Neuronal stem cell (in vitro differentiated cells): ENCODE results near the gene POC1A.
A peak's percentile ranks its signal among the peaks of the same experiment; 100 is the strongest.

Experiments used
- DNase-seq: peaks from one replicate; pipeline ENCODE4 v3.0.0-alpha.2; 2013; ENCODE audit warnings: low spot score
- H2AFZ ChIP-seq: one replicate; pipeline ENCODE4 v1.6.1; 2013; ENCODE audit warnings: mild to moderate bottlenecking, low read length, inconsistent platforms
- H2AK5ac ChIP-seq: 2 replicates; pipeline ENCODE4 v1.6.1; 2013; ENCODE audit warnings: low read depth, mild to moderate bottlenecking, inconsistent platforms, low read length, moderate library complexity, mixed read lengths
- H2BK120ac ChIP-seq: 2 replicates; pipeline ENCODE4 v1.6.1; 2013; ENCODE audit warnings: low read depth, mild to moderate bottlenecking, inconsistent platforms, low read length, moderate library complexity, mixed read lengths
- H2BK12ac ChIP-seq: one replicate; pipeline ENCODE4 v1.6.1; 2013; ENCODE audit warnings: low read length, inconsistent platforms
- H2BK15ac ChIP-seq: 2 replicates; pipeline ENCODE4 v1.6.1; 2013; ENCODE audit warnings: mild to moderate bottlenecking, low read length, inconsistent platforms, mixed read lengths
- H2BK5ac ChIP-seq: one replicate; pipeline ENCODE4 v1.6.1; 2013; ENCODE audit warnings: inconsistent platforms, mild to moderate bottlenecking, low read length, moderate library complexity
- H3K14ac ChIP-seq: one replicate; pipeline ENCODE4 v1.6.1; 2013; ENCODE audit warnings: low read length, inconsistent platforms
- H3K18ac ChIP-seq: 2 replicates; pipeline ENCODE4 v1.6.1; 2013; ENCODE audit warnings: low read length, inconsistent platforms
- H3K23ac ChIP-seq: 2 replicates; pipeline ENCODE4 v1.6.1; 2013; ENCODE audit warnings: low read depth, mild to moderate bottlenecking, mixed read lengths, low read length, inconsistent platforms; ENCODE audit not compliant: poor library complexity
- H3K27ac ChIP-seq: replicated peaks from 3 replicates; pipeline ENCODE4 v1.5.1; 2013; ENCODE audit warnings: low read length, inconsistent platforms
- H3K27me3 ChIP-seq, 3 experiments: 2 replicates each; pipeline ENCODE4 v1.6.1; 2013; ENCODE audit warnings: low read length in 3 of 3, mild to moderate bottlenecking in 2 of 3, inconsistent platforms in 1 of 3, low read depth in 1 of 3, mixed read lengths in 1 of 3, moderate library complexity in 1 of 3; ENCODE audit not compliant: control insufficient read depth in 3 of 3, insufficient read depth in 3 of 3
- H3K36me3 ChIP-seq, 2 donors: replicated peaks in 1 of 2; 2 replicates each; pipeline ENCODE4 v1.6.1; 2013; ENCODE audit warnings: low read length in 2 of 2; ENCODE audit not compliant: control insufficient read depth in 2 of 2, insufficient read depth in 2 of 2
- H3K4ac ChIP-seq: 2 replicates; pipeline ENCODE4 v1.6.1; 2013; ENCODE audit warnings: inconsistent platforms, mild to moderate bottlenecking, low read length, moderate library complexity
- H3K4me1 ChIP-seq, 2 donors: 1 replicate in 1 of 2; 2 replicates in 1 of 2; pipeline ENCODE4 v1.6.1; 2013; ENCODE audit warnings: low read length in 2 of 2, low read depth in 1 of 2; ENCODE audit not compliant: control insufficient read depth in 2 of 2, insufficient read depth in 1 of 2
- H3K4me2 ChIP-seq: one replicate; pipeline ENCODE4 v1.6.1; 2013; ENCODE audit warnings: mild to moderate bottlenecking, low read length, inconsistent platforms; ENCODE audit not compliant: insufficient read depth, poor library complexity, severe bottlenecking
- H3K4me3 ChIP-seq, 2 donors: 2 replicates each; pipeline ENCODE4 v1.5.1; 2013; ENCODE audit warnings: low read length in 2 of 2, mild to moderate bottlenecking in 2 of 2, inconsistent platforms in 1 of 2, moderate library complexity in 1 of 2
- H3K79me1 ChIP-seq: one replicate; pipeline ENCODE4 v1.6.1; 2013; ENCODE audit warnings: low read depth, mild to moderate bottlenecking, inconsistent platforms, low read length, moderate library complexity
- H3K9ac ChIP-seq: one replicate; pipeline ENCODE4 v1.6.1; 2013; ENCODE audit warnings: mild to moderate bottlenecking, low read depth, low read length, inconsistent platforms; ENCODE audit not compliant: poor library complexity
- H3K9me3 ChIP-seq, 2 donors: replicated peaks in 1 of 2; 2 replicates each; pipeline versions ENCODE3 to v1.6.1; 2013; ENCODE audit warnings: low read length in 2 of 2, mild to moderate bottlenecking in 2 of 2, inconsistent platforms in 1 of 2, low read depth in 1 of 2, mixed read lengths in 1 of 2, moderate library complexity in 1 of 2; ENCODE audit not compliant: control insufficient read depth in 2 of 2, insufficient read depth in 1 of 2
- H4K8ac ChIP-seq: one replicate; pipeline ENCODE4 v1.6.1; 2013; ENCODE audit warnings: low read depth, mild to moderate bottlenecking, inconsistent platforms, low read length, moderate library complexity
- H4K91ac ChIP-seq: one replicate; pipeline ENCODE4 v1.6.1; 2013; ENCODE audit warnings: low read length, low read depth, mild to moderate bottlenecking, inconsistent platforms; ENCODE audit not compliant: poor library complexity
- WGBS, 2 donors: extraction: QIAGEN DNeasy Blood & Tissue Kit; methylation state at CpG; one replicate each; pipeline ENCODE4 v1.1.7; 2013; ENCODE audit warnings: missing lambda C conversion rate in 2 of 2, mixed read lengths in 1 of 2; ENCODE audit not compliant: insufficient read length in 2 of 2, insufficient replicate concordance in 1 of 2; ENCODE audit errors: extremely low coverage in 2 of 2; 5-methylcytosine and 5-hydroxymethylcytosine counted together

The POC1A gene

DNA sequence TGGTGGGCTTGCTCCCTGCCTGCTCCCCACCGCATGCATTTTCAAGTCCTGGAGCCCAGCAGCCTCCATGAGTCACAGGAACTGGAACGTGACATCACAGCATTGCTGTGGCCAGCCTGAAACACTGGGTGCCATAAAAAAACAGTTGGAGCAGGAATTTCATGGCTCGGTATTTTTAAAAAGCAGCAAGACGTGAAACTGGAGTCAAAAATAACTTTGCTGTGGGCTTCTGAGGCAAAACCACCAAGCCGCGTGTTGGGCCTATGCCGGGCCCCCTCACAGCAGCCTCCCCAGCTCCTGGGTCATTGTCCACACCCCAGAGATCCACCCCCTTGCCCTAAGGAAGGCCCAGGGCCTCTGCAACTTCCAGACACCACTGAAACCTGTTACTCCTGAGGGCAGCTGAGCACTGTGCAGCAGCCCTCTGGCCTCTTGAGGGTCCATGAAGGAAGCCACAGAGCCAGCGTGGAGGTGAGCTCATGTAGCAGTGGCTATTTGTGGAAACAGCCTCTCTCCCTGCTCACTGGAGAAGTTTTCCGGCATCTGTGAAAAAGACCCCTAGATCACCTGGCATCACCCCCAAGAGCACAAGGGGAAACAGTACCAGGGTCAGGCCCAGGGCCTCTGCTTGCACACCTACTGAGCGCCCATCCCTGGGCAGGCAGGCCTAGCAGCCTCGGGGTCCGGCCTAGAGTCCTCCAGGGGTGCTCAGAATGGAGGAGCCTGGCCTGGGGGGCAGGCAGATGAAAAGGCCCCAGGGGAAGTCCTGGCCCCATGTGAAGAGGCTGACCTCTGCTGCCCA, 63.9 kb downstream of the POC1A start:
- H3K27ac ChIP-seq, result peak overlapping the region; percentile 48
- H3K14ac ChIP-seq, result no peak overlapping the region
- H3K4me1 ChIP-seq, result peaks cover 31 to 38% of the 10 kb centered on the region in 2 donors
- H3K27me3 ChIP-seq, result no peaks in the 10 kb centered on the region
- peak overlapping the region; percentile 3 for H3K9ac ChIP-seq
- no peak overlapping the region for H4K8ac ChIP-seq
- no peak overlapping the region for H3K4me3 ChIP-seq
- no peaks in the 10 kb centered on the region for H3K9me3 ChIP-seq
- H4K91ac ChIP-seq, result no peak overlapping the region
- no peak overlapping the region for H3K4me2 ChIP-seq
- no CpG with 5 or more reads among the region's 12 CpGs for WGBS, 2 donors
- peak overlapping the region; percentile 27 for H2BK12ac ChIP-seq
- H3K4ac ChIP-seq, result peak overlapping the region; percentile 53
- peak overlapping the region; percentile 81 for H3K18ac ChIP-seq
- peak overlapping the region; percentile 78 for H2AK5ac ChIP-seq
- H3K23ac ChIP-seq, result peak overlapping the region; percentile 17
- H3K79me1 ChIP-seq, result peaks cover 2% of the 10 kb centered on the region
- no peak overlapping the region for H2BK120ac ChIP-seq
- peak overlapping the region; percentile 30 for H2AFZ ChIP-seq
- DNase-seq, result no peak
- peaks cover 7 to 24% of the 10 kb centered on the region in 2 donors for H3K36me3 ChIP-seq
- H2BK5ac ChIP-seq, result no peak overlapping the region
- H2BK15ac ChIP-seq, result no peak overlapping the region

DNA sequence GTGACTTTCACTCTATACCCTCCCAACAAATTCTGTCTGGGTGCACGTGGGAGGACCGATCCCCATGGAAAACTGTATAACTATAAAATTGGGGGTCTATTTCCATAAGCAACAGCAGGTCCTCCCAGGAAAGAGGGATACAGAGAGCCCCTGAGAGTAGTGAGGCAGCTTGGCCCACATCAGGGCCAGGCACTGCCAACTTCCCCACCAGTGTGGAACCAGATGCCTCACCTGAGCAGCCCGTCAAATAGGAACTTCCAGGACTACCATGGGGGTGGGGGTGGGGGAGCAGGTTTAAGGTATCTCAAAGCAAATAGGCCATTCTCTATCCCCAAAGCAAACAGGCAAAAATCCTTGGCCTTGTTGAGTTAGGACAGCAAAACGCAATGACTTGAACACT, 64.5 kb downstream of the POC1A start:
- Histone ChIP-seq H3K9me3 (no peaks in the 10 kb centered on the region), H3K4me1 (peaks cover 31 to 38% of the 10 kb centered on the region in 2 donors), H2BK120ac (no peak overlapping the region), H2BK12ac (no peak overlapping the region), H3K14ac (peak overlapping the region; percentile 65), H3K23ac (no peak overlapping the region), H2AFZ (no peak overlapping the region), H2BK5ac (no peak overlapping the region), H3K4me2 (no peak overlapping the region), H4K91ac (no peak overlapping the region), H3K36me3 (peaks cover 3 to 19% of the 10 kb centered on the region in 2 donors), H3K79me1 (peaks cover 2% of the 10 kb centered on the region), H2AK5ac (no peak overlapping the region), H3K4me3 (no peak overlapping the region), H3K18ac (no peak overlapping the region), H3K9ac (no peak overlapping the region), H2BK15ac (no peak overlapping the region), H4K8ac (no peak overlapping the region), H3K27me3 (no peaks in the 10 kb centered on the region), H3K4ac (no peak overlapping the region), H3K27ac (no peak overlapping the region)
- no peak for DNase-seq
- WGBS, 2 donors, result no CpG with 5 or more reads among the region's 4 CpGs

DNA sequence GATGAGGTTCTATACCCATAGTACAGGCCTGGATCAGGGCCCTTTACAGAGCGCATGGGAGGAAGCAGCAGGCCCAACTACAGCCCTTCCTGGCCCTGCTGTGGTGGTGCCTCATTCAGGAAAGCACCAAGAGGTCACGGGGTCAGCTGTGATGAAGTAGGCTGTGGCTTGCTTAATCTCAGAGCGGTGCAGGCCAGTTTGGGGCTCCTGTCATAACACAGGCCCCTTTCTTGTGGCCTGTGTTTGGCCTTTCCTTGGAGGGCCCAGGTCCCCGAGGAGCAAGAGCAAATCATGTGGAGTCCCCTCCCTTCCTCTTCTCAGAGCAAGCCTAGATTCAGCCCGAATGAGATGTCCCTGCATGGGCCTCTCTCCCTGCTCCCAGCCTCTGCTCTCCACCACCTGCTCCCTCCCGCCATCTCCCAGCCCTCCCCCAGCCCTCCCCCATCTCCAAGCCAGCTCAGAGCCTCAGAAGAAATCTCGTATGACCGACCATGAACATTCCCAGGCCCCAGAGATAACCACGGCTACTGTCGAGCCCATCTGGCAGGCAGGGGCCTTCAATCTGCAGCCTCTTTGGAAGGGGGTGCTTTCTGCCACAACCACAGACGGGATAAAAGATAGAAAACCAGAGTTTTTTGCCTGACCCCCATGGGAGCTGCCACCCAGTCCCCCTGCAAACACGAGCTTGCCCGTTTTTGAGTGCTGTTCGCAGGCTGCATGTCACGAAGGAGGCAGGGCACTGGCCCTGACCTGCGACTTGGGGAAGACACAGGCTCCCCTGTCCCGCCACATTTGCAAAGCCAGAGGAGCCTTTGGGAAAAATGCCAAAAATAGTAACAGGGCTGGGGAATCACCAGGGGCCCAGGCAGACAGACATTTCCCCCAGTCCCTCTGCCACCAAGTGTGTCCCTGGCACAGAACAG, 65.5 kb downstream of the POC1A start:
- WGBS, 2 donors, result no CpG with 5 or more reads among the region's 17 CpGs
- Histone ChIP-seq H2BK5ac (no peak overlapping the region), H2AK5ac (peak overlapping the region; percentile 77), H3K4me1 (peaks cover 31 to 38% of the 10 kb centered on the region in 2 donors), H2BK15ac (no peak overlapping the region), H4K91ac (no peak overlapping the region), H3K36me3 (peaks cover 3 to 9% of the 10 kb centered on the region in 2 donors), H3K79me1 (peaks cover 2% of the 10 kb centered on the region), H3K27ac (no peak overlapping the region), H3K4me3 (no peak overlapping the region), H3K18ac (peak overlapping the region; percentile 73), H2AFZ (peak overlapping the region; percentile 36), H3K4me2 (no peak overlapping the region), H4K8ac (no peak overlapping the region), H3K9ac (no peak overlapping the region), H2BK120ac (no peak overlapping the region), H3K9me3 (peaks cover 0 to 3% of the 10 kb centered on the region in 2 donors), H3K14ac (no peak overlapping the region), H3K23ac (peak overlapping the region; percentile 8), H2BK12ac (no peak overlapping the region), H3K4ac (no peak overlapping the region), H3K27me3 (no peaks in the 10 kb centered on the region)
- peak; percentile 15 for DNase-seq

DNA sequence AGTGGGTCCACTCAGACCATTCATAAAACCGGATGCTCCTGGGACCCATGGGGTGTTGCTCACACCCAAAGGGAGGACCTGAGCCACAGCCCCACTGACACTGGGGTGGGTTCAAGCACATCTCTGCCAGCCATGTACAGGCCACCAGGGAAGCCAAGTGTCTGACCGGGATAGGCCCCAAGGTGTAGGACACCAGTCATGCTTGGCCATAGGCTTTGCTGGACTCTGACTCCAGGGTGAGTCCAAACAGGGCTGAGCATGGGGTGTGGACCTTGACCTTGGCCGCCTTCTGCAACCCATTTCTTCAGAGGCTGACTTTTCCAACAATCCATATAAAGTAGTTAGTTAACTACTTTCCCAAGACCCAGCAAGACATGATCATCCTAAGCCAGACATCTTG, 66.5 kb downstream of the POC1A start:
- H2AFZ ChIP-seq, result no peak overlapping the region
- peaks cover 2% of the 10 kb centered on the region for H3K79me1 ChIP-seq
- peaks cover 0 to 3% of the 10 kb centered on the region in 2 donors for H3K36me3 ChIP-seq
- H4K91ac ChIP-seq, result no peak overlapping the region
- no peak overlapping the region for H3K27ac ChIP-seq
- H3K4me1 ChIP-seq, result peaks cover 31 to 38% of the 10 kb centered on the region in 2 donors
- H2AK5ac ChIP-seq, result no peak overlapping the region
- no peak overlapping the region for H2BK15ac ChIP-seq
- no peak overlapping the region for H3K4ac ChIP-seq
- H3K18ac ChIP-seq, result no peak overlapping the region
- no peak overlapping the region for H2BK5ac ChIP-seq
- no peak overlapping the region for H3K23ac ChIP-seq
- H2BK12ac ChIP-seq, result no peak overlapping the region
- no peak overlapping the region for H2BK120ac ChIP-seq
- no peaks in the 10 kb centered on the region for H3K27me3 ChIP-seq
- no peak overlapping the region for H3K9ac ChIP-seq
- no peak overlapping the region for H3K4me2 ChIP-seq
- no peak overlapping the region for H3K4me3 ChIP-seq
- peaks cover 0 to 3% of the 10 kb centered on the region in 2 donors for H3K9me3 ChIP-seq
- no peak overlapping the region for H4K8ac ChIP-seq
- WGBS, 2 donors, result no CpG with 5 or more reads among the region's 3 CpGs
- no peak overlapping the region for H3K14ac ChIP-seq
- no peak for DNase-seq
